Measurements from ENCODE around the gene UBE2J2. TPM values are rescaled to one million over a fixed set of nuclear protein-coding genes. Genes with fewer than 3 reads are reported as not detected.

The UBE2J2 gene
- total and polyA plus RNA-seq, 5 donors = 34.9 to 41.2 (median 38.2) TPM

DNA sequence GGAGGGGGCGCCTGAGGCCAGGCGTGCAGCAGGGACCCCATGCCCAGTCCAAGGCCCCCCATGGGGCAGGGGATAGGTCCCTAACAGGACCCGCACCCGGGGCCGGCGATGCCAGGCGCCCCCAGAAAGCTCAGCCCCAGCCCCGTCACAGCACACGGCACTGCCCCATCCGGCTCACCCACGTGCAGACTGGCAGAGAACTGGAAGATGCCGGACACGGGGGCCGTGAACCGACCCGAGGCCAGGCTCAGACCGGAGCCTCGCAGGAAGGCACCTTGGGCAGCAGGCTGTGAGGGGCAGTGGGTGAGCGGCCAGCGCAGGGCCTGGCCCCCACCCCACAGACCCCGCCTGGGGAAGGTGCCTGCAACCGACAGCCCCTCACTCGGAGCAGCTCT is 30.4 kb downstream of the UBE2J2 start:
- H3K9me3 ChIP-seq (ENCODE audit: control insufficient read depth, low read length) = no peaks in the 10 kb centered on the region
- DNase-seq (no peak), ATAC-seq (no peak)
- intact Hi-C loops (cut with DNase I) = no loop called here
- H3K4me3 ChIP-seq (ENCODE audit: low read length) = no peak overlapping the region
- no peak overlapping the region for H3K27ac ChIP-seq (ENCODE audit: low read length)
- H3K27me3 ChIP-seq (ENCODE audit: control insufficient read depth, insufficient read depth) = no peaks in the 10 kb centered on the region
- 87% methylated on average over 23 of the region's 23 CpGs for WGBS
- no peaks in the 10 kb centered on the region for H3K4me1 ChIP-seq (ENCODE audit: control insufficient read depth, insufficient read depth, low read length)

DNA sequence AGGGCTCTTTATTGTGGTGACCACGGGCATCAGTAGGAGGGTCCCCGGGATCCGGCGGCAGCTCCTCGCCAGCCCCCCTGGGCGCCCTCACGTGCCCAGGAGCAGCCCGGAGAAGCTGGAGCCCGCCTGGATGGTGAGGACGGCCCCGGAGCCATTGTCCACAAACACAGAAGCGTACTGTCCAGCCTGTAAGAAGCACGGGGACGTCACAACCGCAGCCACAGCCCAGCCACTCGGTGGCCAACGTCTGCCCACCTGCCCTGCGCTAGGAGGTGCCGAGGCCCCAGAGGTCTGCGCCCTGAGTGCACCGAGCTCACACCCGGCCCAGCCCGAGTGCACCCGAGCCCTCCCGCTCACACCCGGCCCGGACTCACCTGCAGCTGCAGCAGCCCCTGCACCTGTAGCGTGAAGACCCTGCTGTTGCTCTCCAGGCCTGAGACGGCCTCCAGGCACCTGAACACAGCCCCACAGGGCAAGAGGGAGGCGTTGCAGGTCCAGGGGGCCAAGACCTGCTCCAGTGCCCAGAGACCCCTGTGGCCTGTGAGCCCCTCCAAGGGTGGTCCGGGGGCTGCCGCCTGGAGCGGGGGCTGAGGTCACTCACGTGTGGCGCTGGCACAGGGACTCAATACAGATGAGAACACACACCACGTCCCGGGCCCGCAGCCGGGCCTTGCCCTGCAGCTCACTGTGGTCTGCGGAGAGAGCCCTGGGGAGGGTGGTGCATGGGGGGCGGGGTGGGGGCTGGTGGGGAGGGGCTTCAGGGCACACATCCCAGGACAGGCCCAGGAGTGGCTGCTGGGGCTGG is 31.0 kb downstream of the UBE2J2 start:
- ATAC-seq = no peak
- DNase-seq = no peak
- Histone ChIP-seq H3K9me3 (ENCODE audit: control insufficient read depth, low read length) (no peaks in the 10 kb centered on the region), H3K4me3 (ENCODE audit: low read length) (no peak overlapping the region), H3K27ac (ENCODE audit: low read length) (no peak overlapping the region), H3K27me3 (ENCODE audit: control insufficient read depth, insufficient read depth) (no peaks in the 10 kb centered on the region), H3K4me1 (ENCODE audit: control insufficient read depth, insufficient read depth, low read length) (no peaks in the 10 kb centered on the region)
- 88% methylated on average over 41 of the region's 41 CpGs for WGBS
- intact Hi-C loops (cut with DNase I) = no loop called here

DNA sequence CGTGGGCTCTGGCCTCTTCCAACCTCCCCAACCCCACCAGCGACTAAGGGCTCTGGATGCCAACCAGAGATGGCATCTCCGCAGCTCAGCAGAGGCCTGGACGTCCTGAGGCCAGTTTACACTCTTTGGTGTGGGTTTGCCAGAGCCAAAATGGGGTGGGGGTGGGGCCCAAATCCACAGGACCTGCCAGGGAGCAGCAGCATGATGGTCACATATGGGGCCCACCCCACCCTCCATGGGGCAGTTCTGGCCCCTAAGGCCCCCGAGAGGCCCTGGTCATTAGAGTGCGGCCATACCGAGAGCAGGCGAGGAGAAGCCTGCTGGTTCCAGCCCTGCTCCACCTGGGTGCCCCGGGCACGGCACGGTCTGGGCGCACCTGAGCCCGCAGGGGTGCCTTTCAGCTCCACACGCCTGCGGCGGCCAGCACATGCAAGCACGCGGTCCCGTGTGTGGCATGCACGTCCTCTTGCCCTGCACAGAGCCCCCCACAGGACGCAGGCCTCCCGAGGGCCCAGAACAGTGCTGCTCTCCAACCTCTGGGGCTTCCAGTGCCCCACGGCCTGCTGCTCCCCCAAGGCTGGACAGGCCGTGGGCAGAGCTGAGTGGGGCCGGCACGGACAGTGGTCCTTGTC is 31.9 kb downstream of the UBE2J2 start:
- no peak overlapping the region for H3K4me3 ChIP-seq (ENCODE audit: low read length)
- no peaks in the 10 kb centered on the region for H3K9me3 ChIP-seq (ENCODE audit: control insufficient read depth, low read length)
- intact Hi-C loops (cut with DNase I) = no loop called here
- 86% methylated on average over 26 of the region's 26 CpGs for WGBS
- no peaks in the 10 kb centered on the region for H3K4me1 ChIP-seq (ENCODE audit: control insufficient read depth, insufficient read depth, low read length)
- no peak overlapping the region for H3K27ac ChIP-seq (ENCODE audit: low read length)
- ATAC-seq (no peak), DNase-seq (no peak)
- no peaks in the 10 kb centered on the region for H3K27me3 ChIP-seq (ENCODE audit: control insufficient read depth, insufficient read depth)

- H3K4me3 ChIP-seq (ENCODE audit: low read length) = no peak overlapping the region
- no peak overlapping the region for H3K27ac ChIP-seq (ENCODE audit: low read length)
- H3K4me1 ChIP-seq (ENCODE audit: control insufficient read depth, insufficient read depth, low read length) = no peaks in the 10 kb centered on the region
- H3K27me3 ChIP-seq (ENCODE audit: control insufficient read depth, insufficient read depth) = no peaks in the 10 kb centered on the region
- intact Hi-C loops (cut with DNase I) = no loop called here
- DNase-seq = no peak
- H3K9me3 ChIP-seq (ENCODE audit: control insufficient read depth, low read length) = no peaks in the 10 kb centered on the region
- WGBS = 54% methylated on average over 23 of the region's 23 CpGs
- ATAC-seq = no peak
Measured at GRCh38 chr1:1240822-1241587, 32.6 kb downstream of the UBE2J2 start.

DNA sequence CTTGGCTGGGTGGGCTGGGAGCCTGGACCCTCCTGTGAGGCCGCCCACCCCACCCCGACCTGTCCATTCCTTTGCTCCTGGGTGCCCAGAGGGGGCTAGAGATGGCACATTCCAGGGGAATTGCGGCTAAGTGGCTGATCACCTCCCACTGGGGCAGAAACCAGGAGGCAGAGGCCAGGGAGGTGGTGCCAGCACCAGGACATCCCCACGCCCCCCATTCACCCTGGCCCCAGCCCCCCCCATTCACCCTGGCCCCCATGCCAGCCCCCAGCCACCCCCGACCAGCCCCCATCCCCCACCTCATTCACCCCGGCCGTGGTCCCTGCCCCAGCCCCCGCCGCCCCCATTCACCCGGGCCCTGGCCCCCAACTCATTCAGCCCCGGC is 33.3 kb downstream of the UBE2J2 start:
- ATAC-seq = no peak
- WGBS = 31% methylated on average over 11 of the region's 11 CpGs
- no peak for DNase-seq
- no peak overlapping the region for H3K27ac ChIP-seq (ENCODE audit: low read length)
- no peaks in the 10 kb centered on the region for H3K27me3 ChIP-seq (ENCODE audit: control insufficient read depth, insufficient read depth)
- H3K9me3 ChIP-seq (ENCODE audit: control insufficient read depth, low read length) = no peaks in the 10 kb centered on the region
- no peak overlapping the region for H3K4me3 ChIP-seq (ENCODE audit: low read length)
- no peaks in the 10 kb centered on the region for H3K4me1 ChIP-seq (ENCODE audit: control insufficient read depth, insufficient read depth, low read length)
- intact Hi-C loops (cut with DNase I) = no loop called here

DNA sequence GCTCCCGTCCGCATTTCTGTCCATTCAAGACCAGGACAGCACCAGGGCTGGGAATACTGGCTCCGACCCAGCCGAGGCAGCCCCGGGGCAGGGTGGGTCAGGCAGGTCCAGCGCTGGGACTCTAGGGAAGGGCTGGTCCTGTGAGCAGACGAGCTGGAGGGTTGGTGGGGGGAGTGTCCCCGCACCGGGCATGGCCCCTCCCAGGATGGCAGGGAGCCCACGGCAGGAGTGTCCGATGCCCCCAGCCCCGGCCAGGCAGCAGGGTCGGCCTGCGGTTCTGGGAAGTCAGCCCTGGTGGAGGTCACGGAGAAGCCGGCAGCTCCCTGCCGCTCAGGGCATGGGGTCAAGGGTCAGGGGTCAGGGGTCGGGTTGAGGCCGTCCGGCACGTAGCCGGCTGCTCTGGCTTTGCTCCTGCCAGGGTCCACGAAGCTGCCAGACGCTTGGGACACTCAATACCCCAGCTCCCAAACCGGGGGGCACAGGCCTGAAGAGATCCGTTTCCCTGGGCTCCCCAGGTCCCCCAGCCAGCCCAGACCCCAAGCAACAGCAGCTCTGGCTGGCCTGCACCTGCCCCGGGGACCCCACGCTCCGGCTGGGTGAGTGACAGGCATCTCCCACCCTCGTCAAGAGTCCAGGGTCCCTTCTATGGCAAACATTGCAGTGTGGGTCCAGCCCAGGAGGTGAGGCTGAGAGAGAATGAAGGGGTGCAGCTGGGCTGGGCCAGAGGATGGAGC is 33.9 kb downstream of the UBE2J2 start:
- H3K9me3 ChIP-seq (ENCODE audit: control insufficient read depth, low read length) = no peaks in the 10 kb centered on the region
- H3K27me3 ChIP-seq (ENCODE audit: control insufficient read depth, insufficient read depth) = no peaks in the 10 kb centered on the region
- 26% methylated on average over 30 of the region's 30 CpGs for WGBS
- intact Hi-C loops (cut with DNase I) = loop anchor here in 1 of 4 donors (10.0 kb wide), 1 partner anchor 115 kb away; no protein-coding TSS in a partner anchor
- H3K4me3 ChIP-seq (ENCODE audit: low read length) = no peak overlapping the region
- no peak overlapping the region for H3K27ac ChIP-seq (ENCODE audit: low read length)
- ATAC-seq (no peak), DNase-seq (no peak)
- no peaks in the 10 kb centered on the region for H3K4me1 ChIP-seq (ENCODE audit: control insufficient read depth, insufficient read depth, low read length)

- WGBS = 57% methylated on average over 15 of the region's 15 CpGs
- intact Hi-C loops (cut with DNase I) = loop anchor here in 1 of 4 donors (10.0 kb wide), 1 partner anchor 114 kb away; no protein-coding TSS in a partner anchor
- ATAC-seq (no peak), DNase-seq (no peak)
- H3K27ac ChIP-seq (ENCODE audit: low read length) = no peak overlapping the region
- H3K27me3 ChIP-seq (ENCODE audit: control insufficient read depth, insufficient read depth) = no peaks in the 10 kb centered on the region
- no peaks in the 10 kb centered on the region for H3K9me3 ChIP-seq (ENCODE audit: control insufficient read depth, low read length)
- H3K4me1 ChIP-seq (ENCODE audit: control insufficient read depth, insufficient read depth, low read length) = no peaks in the 10 kb centered on the region
- H3K4me3 ChIP-seq (ENCODE audit: low read length) = no peak overlapping the region
Measured at GRCh38 chr1:1239227-1239613, 34.4 kb downstream of the UBE2J2 start.

DNA sequence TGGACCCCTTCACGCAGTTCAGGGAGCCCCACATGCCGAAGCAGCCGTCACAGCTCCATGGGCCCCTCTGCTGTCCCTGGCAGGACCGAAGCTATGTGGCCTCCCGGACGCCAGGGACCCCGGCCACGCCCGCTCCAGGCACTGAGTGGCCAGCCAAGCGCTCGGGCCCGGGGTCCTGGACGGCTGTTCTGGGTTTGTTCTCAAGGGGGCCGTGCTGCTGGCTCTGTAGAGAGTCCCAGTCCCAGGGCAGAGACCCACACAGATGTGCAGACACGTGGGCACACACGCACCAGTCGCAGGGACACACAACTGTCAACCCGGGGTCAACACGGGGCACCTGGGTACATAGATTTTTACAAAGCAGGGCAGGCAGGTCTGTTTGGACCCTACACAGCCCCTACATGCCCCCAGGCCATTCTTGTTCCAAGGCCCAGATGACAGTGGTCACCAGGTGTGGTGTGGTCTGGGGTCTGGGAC is 34.9 kb downstream of the UBE2J2 start:
- intact Hi-C loops (cut with DNase I) = loop anchor here in 1 of 4 donors (10.0 kb wide), 1 partner anchor 114 kb away; no protein-coding TSS in a partner anchor
- H3K27ac ChIP-seq (ENCODE audit: low read length) = no peak overlapping the region
- no peaks in the 10 kb centered on the region for H3K9me3 ChIP-seq (ENCODE audit: control insufficient read depth, low read length)
- H3K4me3 ChIP-seq (ENCODE audit: low read length) = no peak overlapping the region
- 62% methylated on average over 19 of the region's 19 CpGs for WGBS
- no peaks in the 10 kb centered on the region for H3K4me1 ChIP-seq (ENCODE audit: control insufficient read depth, insufficient read depth, low read length)
- H3K27me3 ChIP-seq (ENCODE audit: control insufficient read depth, insufficient read depth) = no peaks in the 10 kb centered on the region
- ATAC-seq (no peak), DNase-seq (no peak)

GRCh38 chr1:1237874-1238701 is 35.6 kb downstream of the UBE2J2 start:
- WGBS = 36% methylated on average over 48 of the region's 48 CpGs
- Histone ChIP-seq H3K9me3 (ENCODE audit: control insufficient read depth, low read length) (no peaks in the 10 kb centered on the region), H3K4me1 (ENCODE audit: control insufficient read depth, insufficient read depth, low read length) (peaks cover 1% of the 10 kb centered on the region), H3K27me3 (ENCODE audit: control insufficient read depth, insufficient read depth) (no peaks in the 10 kb centered on the region), H3K4me3 (ENCODE audit: low read length) (no peak overlapping the region), H3K27ac (ENCODE audit: low read length) (no peak overlapping the region)
- intact Hi-C loops (cut with DNase I) = loop anchor here in 1 of 4 donors (10.0 kb wide), 1 partner anchor 113 kb away; no protein-coding TSS in a partner anchor
- no peak for ATAC-seq
- DNase-seq = no peak
